Measurements from ENCODE around the gene SLAMF8.

Gene SLAMF8

DNA sequence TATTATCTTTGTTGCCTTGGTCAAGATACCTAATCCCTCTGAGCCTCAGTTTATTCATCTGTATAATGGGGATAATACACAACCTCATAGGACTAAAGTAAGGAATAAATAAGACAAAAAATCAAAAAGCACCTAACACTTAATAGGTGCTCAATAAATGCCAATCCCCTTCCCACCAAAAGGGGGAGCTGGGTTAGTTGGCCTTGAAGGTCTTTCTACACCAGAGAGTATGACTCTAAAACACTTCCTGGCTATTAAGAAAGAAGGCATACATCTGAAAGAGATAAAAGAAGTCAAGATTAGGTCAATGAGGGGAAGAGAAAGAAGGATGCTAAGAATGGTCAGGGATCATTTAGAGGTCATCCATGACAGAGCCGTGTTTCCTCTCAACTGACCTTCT, 24.7 kb downstream of the SLAMF8 start:
- no peaks in the 10 kb centered on the region for H3K9me3 ChIP-seq (ENCODE audit: control insufficient read depth, insufficient read depth, low read length)
- no peaks in the 10 kb centered on the region for H3K9me2 ChIP-seq (replicated peaks; ENCODE audit: control insufficient read depth, low read length)
- no peak overlapping the region for H3K27ac ChIP-seq (ENCODE audit: low read depth, low read length)
- no peak overlapping the region for H3K4me3 ChIP-seq (ENCODE audit: low read length)
- no peaks in the 10 kb centered on the region for H3K36me3 ChIP-seq (ENCODE audit: control insufficient read depth, low read length)
- no peaks in the 10 kb centered on the region for H3K79me2 ChIP-seq (ENCODE audit: control insufficient read depth, low read length)
- TF ChIP-seq EZH2phosphoT487 (IDR thresholded peaks at IDR 0.05; ENCODE audit: borderline replicate concordance, low read length), result no peak
- TF ChIP-seq, protein P1, sequence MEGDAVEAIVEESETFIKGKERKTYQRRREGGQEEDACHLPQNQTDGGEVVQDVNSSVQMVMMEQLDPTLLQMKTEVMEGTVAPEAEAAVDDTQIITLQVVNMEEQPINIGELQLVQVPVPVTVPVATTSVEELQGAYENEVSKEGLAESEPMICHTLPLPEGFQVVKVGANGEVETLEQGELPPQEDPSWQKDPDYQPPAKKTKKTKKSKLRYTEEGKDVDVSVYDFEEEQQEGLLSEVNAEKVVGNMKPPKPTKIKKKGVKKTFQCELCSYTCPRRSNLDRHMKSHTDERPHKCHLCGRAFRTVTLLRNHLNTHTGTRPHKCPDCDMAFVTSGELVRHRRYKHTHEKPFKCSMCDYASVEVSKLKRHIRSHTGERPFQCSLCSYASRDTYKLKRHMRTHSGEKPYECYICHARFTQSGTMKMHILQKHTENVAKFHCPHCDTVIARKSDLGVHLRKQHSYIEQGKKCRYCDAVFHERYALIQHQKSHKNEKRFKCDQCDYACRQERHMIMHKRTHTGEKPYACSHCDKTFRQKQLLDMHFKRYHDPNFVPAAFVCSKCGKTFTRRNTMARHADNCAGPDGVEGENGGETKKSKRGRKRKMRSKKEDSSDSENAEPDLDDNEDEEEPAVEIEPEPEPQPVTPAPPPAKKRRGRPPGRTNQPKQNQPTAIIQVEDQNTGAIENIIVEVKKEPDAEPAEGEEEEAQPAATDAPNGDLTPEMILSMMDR (IDR thresholded peaks at IDR 0.05; ENCODE audit: low read depth, low read length, poor library complexity, severe bottlenecking), result peak; percentile 19
- H3F3A ChIP-seq (ENCODE audit: control insufficient read depth, insufficient read depth), result no peaks in the 10 kb centered on the region
- no peaks in the 10 kb centered on the region for H3K4me1 ChIP-seq (ENCODE audit: control insufficient read depth, low read length)
- H4K20me1 ChIP-seq (ENCODE audit: control insufficient read depth, insufficient read depth, low read depth, low read length), result no peaks in the 10 kb centered on the region
- peaks cover 42% of the 10 kb centered on the region for H3K27me3 ChIP-seq (ENCODE audit: control insufficient read depth, low read length)
- H3K4me2 ChIP-seq (ENCODE audit: low read length), result no peak overlapping the region

DNA sequence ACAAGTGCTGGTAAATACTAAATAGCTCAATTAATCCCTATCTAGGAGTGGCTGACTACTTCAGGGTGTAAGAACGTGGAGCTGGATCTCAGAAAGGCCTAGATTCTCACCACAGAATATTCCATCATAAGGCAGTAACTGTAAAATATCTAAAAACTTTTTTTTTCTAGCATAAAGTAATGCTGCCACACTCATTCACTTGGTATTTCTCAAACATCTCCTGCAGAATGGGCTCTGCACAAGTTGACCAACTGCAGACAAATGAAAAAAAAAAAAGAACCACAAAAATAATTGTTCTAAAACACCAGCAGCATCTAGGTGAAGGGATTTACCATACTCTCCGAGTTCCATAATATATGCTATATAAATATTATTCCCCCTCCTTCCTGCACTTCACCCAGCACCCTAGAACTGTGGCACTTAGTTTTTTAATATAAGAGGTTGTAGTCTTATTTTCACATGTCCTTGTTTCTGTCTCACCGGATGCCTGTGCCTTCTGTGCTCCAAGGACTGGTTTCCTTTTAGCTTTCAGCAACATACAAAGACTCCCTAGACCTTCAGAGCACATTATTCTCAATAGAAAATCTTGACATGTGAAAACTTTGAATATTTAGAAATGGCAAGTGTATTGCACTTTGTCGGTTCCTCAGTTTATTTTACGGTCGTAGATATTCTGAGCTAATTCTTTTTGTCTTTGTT, 26.9 kb downstream of the SLAMF8 start:
- Histone ChIP-seq H3F3A (ENCODE audit: control insufficient read depth, insufficient read depth) (no peaks in the 10 kb centered on the region), H3K4me3 (ENCODE audit: low read length) (no peak overlapping the region), H3K4me2 (ENCODE audit: low read length) (no peak overlapping the region), H3K4me1 (ENCODE audit: control insufficient read depth, low read length) (no peaks in the 10 kb centered on the region), H3K79me2 (ENCODE audit: control insufficient read depth, low read length) (no peaks in the 10 kb centered on the region), H3K9me3 (ENCODE audit: control insufficient read depth, insufficient read depth, low read length) (no peaks in the 10 kb centered on the region), H3K27me3 (ENCODE audit: control insufficient read depth, low read length) (peaks cover 39% of the 10 kb centered on the region), H3K36me3 (ENCODE audit: control insufficient read depth, low read length) (no peaks in the 10 kb centered on the region), H4K20me1 (ENCODE audit: control insufficient read depth, insufficient read depth, low read depth, low read length) (no peaks in the 10 kb centered on the region), H3K9me2 (replicated peaks; ENCODE audit: control insufficient read depth, low read length) (no peaks in the 10 kb centered on the region), H3K27ac (ENCODE audit: low read depth, low read length) (no peak overlapping the region)
- no peak for TF ChIP-seq EZH2phosphoT487 (IDR thresholded peaks at IDR 0.05; ENCODE audit: borderline replicate concordance, low read length)
- TF ChIP-seq, protein P1 (IDR thresholded peaks at IDR 0.05; ENCODE audit: low read depth, low read length, poor library complexity, severe bottlenecking), result no peak

DNA sequence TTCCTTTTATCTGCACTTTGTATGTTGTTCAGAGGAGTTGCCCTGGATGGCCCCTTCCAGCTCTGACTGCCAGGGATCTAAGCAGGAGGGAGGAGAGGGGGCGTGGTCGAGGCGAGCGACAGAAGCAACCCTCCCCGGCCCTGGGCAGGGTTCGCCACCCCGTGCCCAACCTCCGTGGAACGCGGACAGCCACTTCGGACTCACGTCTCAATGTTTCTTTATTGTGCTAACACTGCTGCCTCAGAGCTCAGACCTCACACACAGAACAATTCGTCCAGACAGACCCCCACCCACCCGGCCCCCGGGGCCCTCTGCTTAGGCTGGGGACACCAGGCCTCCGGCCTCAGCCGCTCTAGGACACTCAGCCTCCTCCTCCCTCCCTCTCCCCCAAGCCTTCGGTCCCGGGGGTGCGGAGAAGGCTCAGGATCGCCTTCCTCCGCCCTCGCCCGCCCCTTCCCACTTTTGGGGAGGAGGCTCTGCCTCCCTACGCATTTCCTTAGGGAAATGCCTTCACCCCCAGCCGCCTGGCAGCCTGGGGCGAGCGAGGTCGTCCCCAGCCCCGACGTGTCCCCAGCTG, 27.5 kb downstream of the SLAMF8 start:
- Histone ChIP-seq H3K27me3 (ENCODE audit: control insufficient read depth, low read length) (peaks cover 39% of the 10 kb centered on the region), H3K4me2 (ENCODE audit: low read length) (no peak overlapping the region), H3K4me3 (ENCODE audit: low read length) (no peak overlapping the region)

More for the DNA sequence above, 27.5 kb downstream of the SLAMF8 start:
- no peak overlapping the region for H3K27ac ChIP-seq (ENCODE audit: low read depth, low read length)
- TF ChIP-seq, protein P1 (IDR thresholded peaks at IDR 0.05; ENCODE audit: low read depth, low read length, poor library complexity, severe bottlenecking), result no peak
- no peak for TF ChIP-seq EZH2phosphoT487 (IDR thresholded peaks at IDR 0.05; ENCODE audit: borderline replicate concordance, low read length)
- H3F3A ChIP-seq (ENCODE audit: control insufficient read depth, insufficient read depth), result no peaks in the 10 kb centered on the region
- H3K9me2 ChIP-seq (replicated peaks; ENCODE audit: control insufficient read depth, low read length), result no peaks in the 10 kb centered on the region
- H3K9me3 ChIP-seq (ENCODE audit: control insufficient read depth, insufficient read depth, low read length), result no peaks in the 10 kb centered on the region
- no peaks in the 10 kb centered on the region for H3K36me3 ChIP-seq (ENCODE audit: control insufficient read depth, low read length)
- no peaks in the 10 kb centered on the region for H3K4me1 ChIP-seq (ENCODE audit: control insufficient read depth, low read length)
- no peaks in the 10 kb centered on the region for H3K79me2 ChIP-seq (ENCODE audit: control insufficient read depth, low read length)
- no peaks in the 10 kb centered on the region for H4K20me1 ChIP-seq (ENCODE audit: control insufficient read depth, insufficient read depth, low read depth, low read length)
